Epithelial cell of esophagus (primary cell): ENCODE measurements around the gene HIRA.
"Not testable (repeated sequence)": the region's sequence is repeated elsewhere in the genome, so short reads cannot be mapped to it uniquely, and the experiment has no call there.

Source experiments
- DNase-seq: peaks from one replicate; pipeline ENCODE4 v3.0.0; 2010; ENCODE audit warnings: low read depth
- H3K4me3 ChIP-seq: 2 replicates; pipeline ENCODE4 v1.5.1; 2011; ENCODE audit warnings: mild to moderate bottlenecking, low read length, control low read depth
- CTCF ChIP-seq: IDR thresholded peaks from 2 replicates; pipeline ENCODE4 v1.5.1; 2011; ENCODE audit warnings: low read depth, mild to moderate bottlenecking, low read length, control low read depth, inconsistent platforms; ENCODE audit not compliant: insufficient read depth; ENCODE audit errors: missing control alignments

Gene HIRA

DNA sequence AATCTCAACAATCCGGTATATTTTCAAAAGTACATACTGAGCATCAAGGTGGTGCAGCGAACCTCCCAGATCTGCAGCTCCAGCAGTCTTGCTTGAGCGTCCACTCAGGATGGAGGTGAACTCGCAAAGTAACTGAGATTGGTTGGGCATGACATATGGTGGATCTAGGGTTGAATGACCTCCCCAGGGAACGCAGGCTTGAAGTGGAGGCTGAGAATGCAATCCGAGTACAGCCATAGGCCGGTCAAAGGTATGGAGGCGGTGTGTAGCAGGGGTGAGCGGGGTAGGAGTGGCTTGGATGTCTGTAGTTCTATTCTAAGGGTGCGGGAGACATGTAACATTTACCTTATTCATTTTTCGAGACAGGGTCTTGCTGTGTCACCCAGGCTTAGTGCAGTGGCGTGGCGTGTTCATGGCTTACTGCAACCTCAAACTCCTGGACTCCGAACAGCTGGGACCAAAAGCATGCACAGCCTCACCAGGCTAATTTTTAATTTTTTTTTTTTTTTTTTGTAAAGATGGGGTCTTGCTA, 16.6 kb upstream of the HIRA start:
- TF ChIP-seq CTCF, result no peak
- peak; percentile 60 for DNase-seq

DNA sequence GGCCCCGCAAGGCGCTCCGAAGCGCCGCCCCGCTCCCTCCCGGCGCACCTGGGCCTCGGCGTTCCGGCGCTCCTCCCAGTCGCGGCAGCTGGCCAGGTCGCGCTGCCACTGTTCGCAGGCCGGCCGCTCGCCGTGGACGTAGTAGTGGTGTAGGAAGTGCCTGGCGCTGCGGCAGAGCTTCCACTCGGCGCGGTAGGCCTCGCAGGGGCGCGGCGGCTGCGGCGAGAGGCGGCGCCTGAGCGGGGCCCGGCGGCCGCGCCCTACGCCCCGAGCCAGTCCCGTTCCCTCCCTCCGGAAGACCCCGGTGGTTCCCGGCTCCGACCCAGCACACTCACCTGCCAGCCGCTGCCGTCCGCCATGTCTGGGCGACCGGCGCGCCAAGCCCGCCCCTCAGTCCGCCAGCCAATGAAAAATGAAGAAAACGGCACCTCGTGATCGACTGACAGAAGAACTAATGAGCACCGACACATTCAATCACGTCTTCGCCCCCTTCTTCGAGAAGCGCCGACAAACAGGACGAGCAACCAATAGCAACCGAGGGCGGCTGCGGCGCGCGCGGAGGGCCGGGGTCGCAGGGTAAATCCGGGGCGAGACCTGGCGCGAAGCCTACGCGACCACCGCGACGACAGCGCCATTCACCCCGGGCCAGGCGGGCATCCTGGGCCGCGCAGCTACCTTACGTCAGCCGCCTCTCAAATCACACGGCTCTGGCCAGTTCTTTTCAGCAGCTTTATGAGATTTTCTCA, 16.0 kb upstream of the HIRA start, which contains the start of gene C22orf39:
Gene C22orf39 (minus strand): TSS at position 382 of the 746 bp plus-strand sequence. CDS start 23 bp downstream, at position 359.
- peak within 1 kb of the TSS; percentile 93 for H3K4me3 ChIP-seq
- no peak for TF ChIP-seq CTCF
- peak; percentile 95 for DNase-seq

More for the DNA sequence above, 16.6 kb upstream of the HIRA start:
- peak overlapping the region; percentile 93 for H3K4me3 ChIP-seq

DNA sequence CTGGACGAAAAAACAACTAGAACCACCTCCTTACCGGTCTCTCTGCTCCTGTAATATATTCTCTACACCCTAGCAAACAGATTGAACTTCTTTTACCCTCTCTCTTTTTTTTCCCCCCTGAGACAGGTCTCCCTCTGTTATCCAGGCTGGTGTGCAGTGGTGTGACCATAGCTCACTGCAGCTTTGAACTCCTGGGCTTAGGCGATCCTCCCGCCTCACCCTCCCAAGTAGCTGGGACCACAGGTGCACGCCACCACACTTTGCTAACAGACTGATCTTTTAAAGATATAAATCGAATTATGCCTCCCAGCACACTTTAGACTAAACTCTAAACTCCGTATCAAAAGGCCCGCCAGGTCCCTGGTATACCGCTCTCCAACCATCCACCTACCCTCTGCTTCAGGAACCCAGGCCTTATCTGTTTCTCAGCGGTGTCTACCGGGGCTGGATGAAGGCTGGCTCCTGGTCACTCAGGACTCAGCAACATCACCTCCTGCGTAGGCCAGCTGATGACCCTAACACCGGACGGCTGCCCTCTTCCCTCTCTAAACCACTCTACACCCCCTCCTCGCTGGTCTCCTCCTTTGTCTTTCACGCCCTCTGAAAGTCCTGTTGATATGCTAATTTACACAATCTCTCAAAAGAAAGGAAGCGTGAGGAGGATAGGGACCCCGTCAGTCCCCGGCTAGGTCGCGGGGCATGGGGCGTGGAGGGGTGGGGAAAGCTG, 15.2 kb upstream of the HIRA start:
- no peak for TF ChIP-seq CTCF
- H3K4me3 ChIP-seq, result peak overlapping the region; percentile 93
- DNase-seq, result no peak

DNA sequence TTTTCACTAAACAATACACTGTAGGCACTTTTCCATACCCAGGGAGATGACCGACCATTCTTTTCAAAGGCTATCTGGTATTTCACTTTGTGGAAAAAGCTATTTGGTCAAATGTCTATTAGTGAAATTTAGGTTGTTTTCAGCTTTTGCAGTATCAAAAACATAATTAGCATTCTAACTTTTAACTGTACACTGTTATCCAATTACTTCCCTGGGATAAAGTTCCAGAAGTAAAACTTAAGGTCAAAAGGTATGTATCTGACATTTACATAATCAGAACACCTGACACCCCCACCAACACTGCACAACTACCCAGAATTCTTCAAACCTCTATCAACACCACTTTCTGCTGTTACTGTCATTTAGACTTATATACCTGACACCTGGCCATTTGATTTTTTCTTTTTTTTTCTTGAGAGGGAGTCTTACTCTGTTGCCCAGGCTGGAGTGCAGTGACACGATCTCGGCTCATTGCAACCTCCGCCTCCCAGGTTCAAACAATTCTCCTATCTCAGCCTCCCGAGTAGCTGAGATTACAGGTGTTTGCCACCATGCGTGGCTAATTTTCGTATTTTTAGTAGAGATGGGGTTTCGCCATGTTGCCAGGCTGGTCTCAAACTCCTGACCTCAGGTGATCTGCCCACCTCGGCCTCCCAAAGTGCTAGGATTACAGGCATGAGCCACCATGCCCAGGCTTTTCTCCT, 13.9 kb upstream of the HIRA start:
- H3K4me3 ChIP-seq, DNase-seq: not testable (repeated sequence)

DNA sequence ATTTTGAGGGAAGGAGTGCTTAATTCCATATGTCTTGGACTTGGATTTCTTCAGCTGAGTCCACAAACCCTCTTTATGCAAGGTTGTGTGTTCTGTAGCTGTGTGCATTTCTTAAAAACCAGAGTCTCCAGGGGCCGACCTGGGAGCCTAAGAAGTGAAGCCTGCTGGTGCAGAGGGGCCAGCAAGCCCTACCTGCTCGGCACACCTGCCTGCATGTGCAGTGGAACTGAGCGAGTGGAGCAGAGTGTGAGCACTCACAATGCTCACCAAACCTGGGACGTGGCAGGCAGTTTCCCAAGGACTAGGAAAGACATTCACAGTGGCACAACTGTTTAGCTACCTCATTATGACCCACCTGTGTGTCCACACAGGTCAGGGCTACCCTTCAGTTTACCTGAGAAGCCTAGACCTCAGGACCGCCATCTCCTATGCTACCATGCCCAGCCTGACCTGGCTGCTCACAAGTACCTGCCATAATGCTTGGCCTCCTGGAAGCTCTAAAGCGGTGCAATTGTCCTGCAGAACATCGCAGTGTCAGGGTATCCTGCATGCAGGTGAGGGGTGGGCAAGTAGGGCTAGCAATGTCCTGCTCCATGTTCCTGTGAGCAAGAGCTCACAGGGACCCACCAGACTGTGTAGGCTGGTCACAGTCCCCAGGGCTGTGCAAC, 12.1 kb upstream of the HIRA start:
- no peak overlapping the region for H3K4me3 ChIP-seq
- no peak for DNase-seq
- no peak for TF ChIP-seq CTCF

- H3K4me3 ChIP-seq, result no peak overlapping the region
- no peak for TF ChIP-seq CTCF
- no peak for DNase-seq
Measured at GRCh38 chr22:19442166-19442565, 10.6 kb upstream of the HIRA start.
